Fibroblast of the aortic adventitia (primary cell): ENCODE results near the gene CELF4. TPM values are rescaled to one million over a fixed set of nuclear protein-coding genes. Genes with fewer than 3 reads are reported as not detected.

Source experiments
- DNase-seq: peaks from one replicate; pipeline ENCODE4 v3.0.0-alpha.2; 2010; ENCODE audit warnings: low read depth
- H3K4me3 ChIP-seq: 2 replicates; pipeline ENCODE4 v1.5.1; 2011; ENCODE audit warnings: low read depth, mild to moderate bottlenecking, control low read depth, low read length, moderate library complexity
- CTCF ChIP-seq: IDR thresholded peaks from 2 replicates; pipeline ENCODE4 v1.5.1; 2011; ENCODE audit warnings: mild to moderate bottlenecking, low read length, control low read depth, inconsistent platforms; ENCODE audit not compliant: insufficient read depth
- total RNA-seq: library from RNA; depleted of rRNA; stranded (reverse); fragments of >200 nt; gene quantifications from 2 replicates; pipeline ENCODE4 v1.2.3, GENCODE V29; 2012; ENCODE audit warnings: low replicate concordance

CELF4 gene
- total RNA-seq, 1 donor = not detected

DNA sequence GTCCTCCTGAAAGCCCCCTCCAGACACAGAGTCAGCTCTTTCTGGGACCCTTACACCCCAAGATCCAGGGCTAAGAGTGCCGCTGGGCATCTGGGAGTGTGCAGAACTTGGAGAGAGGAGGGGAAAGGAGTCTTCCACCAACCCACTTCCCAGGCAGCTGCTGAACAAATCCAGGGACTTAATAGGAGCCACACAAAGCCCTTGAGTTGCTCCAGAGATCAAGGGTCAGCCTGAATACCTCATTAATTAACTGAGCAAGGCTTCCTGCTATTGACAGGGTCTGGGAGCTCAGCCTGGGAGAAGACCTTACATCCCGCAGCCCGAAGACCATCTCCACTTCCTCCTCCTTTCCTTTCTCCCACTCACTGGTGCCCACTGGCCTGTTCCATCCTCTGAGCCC lies 108.3 kb downstream of the CELF4 start:
- H3K4me3 ChIP-seq = no peak overlapping the region
- no peak for DNase-seq
- no peak for TF ChIP-seq CTCF

DNA sequence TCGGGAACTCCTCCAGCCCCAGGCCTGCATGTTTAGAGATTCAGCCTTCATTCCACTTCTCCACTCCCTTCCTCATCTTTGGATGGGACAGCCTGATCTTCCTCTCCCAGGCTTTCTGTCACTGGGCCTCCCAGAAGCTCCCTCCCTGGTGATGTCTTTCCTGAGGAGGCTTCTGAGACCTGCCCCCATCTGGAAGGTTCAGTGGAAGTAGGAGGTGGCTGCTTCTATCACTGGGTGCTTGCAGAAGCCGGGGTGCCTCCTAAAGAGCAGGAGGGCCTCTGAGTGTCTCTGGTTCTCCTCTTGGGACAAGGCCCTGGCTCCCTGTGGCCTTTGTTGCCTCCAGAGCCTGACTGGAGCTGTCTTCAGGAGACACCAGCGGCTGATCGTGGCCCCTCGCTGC lies 108.7 kb downstream of the CELF4 start:
- TF ChIP-seq CTCF = no peak
- H3K4me3 ChIP-seq = no peak overlapping the region
- DNase-seq = no peak

GRCh38 chr18:37456395-37456794 lies 109.2 kb downstream of the CELF4 start:
- no peak overlapping the region for H3K4me3 ChIP-seq
- no peak for DNase-seq
- TF ChIP-seq CTCF = no peak

GRCh38 chr18:37453752-37454151 lies 111.8 kb downstream of the CELF4 start:
- no peak for DNase-seq
- H3K4me3 ChIP-seq = no peak overlapping the region
- TF ChIP-seq CTCF = no peak

DNA sequence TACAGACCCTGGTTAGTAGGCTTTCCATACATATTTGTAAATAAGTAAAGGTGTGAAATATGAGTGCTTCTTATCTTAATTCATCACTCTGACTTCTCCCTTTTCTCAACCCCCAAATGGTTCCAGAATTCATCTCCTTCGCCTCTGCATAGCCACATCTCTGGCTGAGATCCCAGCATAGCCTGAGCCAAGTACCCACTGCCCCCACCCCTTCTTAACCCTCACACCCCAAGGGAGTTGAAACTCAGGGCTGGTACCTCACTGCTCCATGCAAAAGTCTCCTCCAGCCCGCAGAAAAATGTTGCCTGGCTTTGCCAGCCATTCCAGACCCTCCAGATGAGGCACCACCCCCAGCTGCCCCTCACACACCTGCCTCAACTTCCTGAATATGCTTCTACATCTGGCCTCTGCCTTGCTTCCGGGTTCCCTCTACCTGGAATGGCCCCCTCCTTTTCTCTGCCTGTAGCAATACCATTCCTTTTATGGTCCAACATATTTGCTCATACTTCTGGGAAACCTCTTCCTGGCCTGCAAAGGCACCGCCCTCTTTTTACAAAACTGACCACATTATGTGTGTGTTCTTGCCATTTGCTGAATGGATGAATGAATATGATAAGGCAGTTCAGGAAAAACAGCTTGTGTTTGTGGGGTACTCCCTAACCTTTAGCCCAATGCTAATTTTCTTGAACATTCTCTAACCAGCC lies 112.8 kb downstream of the CELF4 start:
- TF ChIP-seq CTCF = no peak
- H3K4me3 ChIP-seq = no peak overlapping the region
- DNase-seq = peak; percentile 14

DNA sequence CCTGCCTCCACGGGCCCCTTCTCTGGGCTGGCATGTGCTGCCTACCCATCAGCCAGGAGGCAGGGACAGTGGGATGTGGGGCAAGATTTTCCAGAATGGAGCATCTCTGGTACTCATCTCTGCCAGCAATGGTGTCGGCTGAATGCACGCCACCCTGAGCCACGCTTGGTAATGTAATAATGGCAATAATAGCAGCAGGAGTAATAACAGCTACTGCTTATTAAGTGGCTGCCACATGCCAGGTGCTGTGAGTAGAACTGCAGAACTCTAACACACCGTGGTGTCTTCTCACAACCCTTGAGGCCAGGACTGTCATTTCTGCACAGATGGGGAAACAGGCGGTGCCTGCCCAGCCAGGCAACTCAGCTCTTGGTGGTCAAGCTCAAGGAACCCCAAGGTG lies 113.6 kb downstream of the CELF4 start:
- no peak for TF ChIP-seq CTCF
- no peak overlapping the region for H3K4me3 ChIP-seq
- DNase-seq = no peak
